Ishikawa (cell line): Measurements from ENCODE around the gene CRYAB.

Experiments used
- CEBPB ChIP-seq: IDR thresholded peaks from 2 replicates; pipeline ENCODE4 v1.6.1; 2012
- CREB1 ChIP-seq: IDR thresholded peaks from 2 replicates; pipeline ENCODE4 v1.6.1; 2012; ENCODE audit warnings: low read depth
- EGR1 ChIP-seq: IDR thresholded peaks from 2 replicates; pipeline ENCODE4 v1.6.1; 2012
- EP300 ChIP-seq: IDR thresholded peaks from 2 replicates; pipeline ENCODE4 v1.6.1; 2012; ENCODE audit warnings: borderline replicate concordance
- FOXM1 ChIP-seq: IDR thresholded peaks from 2 replicates; pipeline ENCODE4 v1.6.1; 2012; ENCODE audit warnings: low read depth, borderline replicate concordance
- MAX ChIP-seq: IDR thresholded peaks from 2 replicates; pipeline ENCODE4 v1.6.1; 2012
- NFIC ChIP-seq: IDR thresholded peaks from 2 replicates; pipeline ENCODE4 v1.6.1; 2012
- RAD21 ChIP-seq: IDR thresholded peaks from 2 replicates; pipeline ENCODE4 v1.6.1; 2012; ENCODE audit warnings: low read depth
- REST ChIP-seq: IDR thresholded peaks from 2 replicates; pipeline ENCODE4 v1.6.1; 2012; ENCODE audit warnings: low read depth, mild to moderate bottlenecking
- TAF1 ChIP-seq: IDR thresholded peaks from 2 replicates; pipeline ENCODE4 v1.6.1; 2012; ENCODE audit warnings: low read depth, mild to moderate bottlenecking
- TCF12 ChIP-seq: IDR thresholded peaks from 2 replicates; pipeline ENCODE4 v1.6.1; 2012; ENCODE audit warnings: low read depth
- TEAD4 ChIP-seq: IDR thresholded peaks from 2 replicates; pipeline ENCODE4 v1.6.1; 2012
- USF1 ChIP-seq: IDR thresholded peaks from 2 replicates; pipeline ENCODE4 v1.6.1; 2012
- YY1 ChIP-seq: IDR thresholded peaks from 2 replicates; pipeline ENCODE4 v1.6.1; 2012; ENCODE audit warnings: low read depth
- ZBTB7A ChIP-seq: IDR thresholded peaks from 2 replicates; pipeline ENCODE4 v1.6.1; 2012; ENCODE audit warnings: low read depth

Gene CRYAB

GRCh38 chr11:111932611-111932950, 21.0 kb upstream of the CRYAB start:
- no peak for TF ChIP-seq RAD21
- TF ChIP-seq ZBTB7A, result no peak
- no peak for TF ChIP-seq REST
- no peak for TF ChIP-seq CREB1
- no peak for TF ChIP-seq TCF12
- TF ChIP-seq YY1, result no peak
- no peak for TF ChIP-seq EP300
- TF ChIP-seq NFIC, result no peak
- no peak for TF ChIP-seq USF1
- no peak for TF ChIP-seq CEBPB
- TF ChIP-seq MAX, result no peak
- TF ChIP-seq FOXM1, result no peak
- TF ChIP-seq TAF1, result no peak
- TF ChIP-seq EGR1, result no peak

GRCh38 chr11:111930472-111930871, 18.9 kb upstream of the CRYAB start:
- TF ChIP-seq ZBTB7A, result no peak
- TF ChIP-seq TCF12, result no peak
- no peak for TF ChIP-seq EGR1
- no peak for TF ChIP-seq TEAD4
- TF ChIP-seq MAX, result no peak
- no peak for TF ChIP-seq RAD21
- TF ChIP-seq FOXM1, result no peak
- no peak for TF ChIP-seq CREB1
- no peak for TF ChIP-seq EP300
- no peak for TF ChIP-seq CEBPB
- no peak for TF ChIP-seq USF1
- no peak for TF ChIP-seq YY1
- no peak for TF ChIP-seq REST
- TF ChIP-seq TAF1, result no peak
- no peak for TF ChIP-seq NFIC

GRCh38 chr11:111926505-111927391, 15.2 kb upstream of the CRYAB start:
- TF ChIP-seq FOXM1 (no peak), MAX (peak; percentile 48; the same call in 1 of the 2 replicates), EGR1 (peak; percentile 41; the same call in 1 of the 2 replicates)

GRCh38 chr11:111925953-111926352, 14.4 kb upstream of the CRYAB start:
- TF ChIP-seq EGR1, result no peak
- TF ChIP-seq EP300, result no peak
- TF ChIP-seq ZBTB7A, result no peak
- TF ChIP-seq REST, result no peak
- TF ChIP-seq TCF12, result no peak
- no peak for TF ChIP-seq RAD21
- no peak for TF ChIP-seq TAF1
- TF ChIP-seq FOXM1, result no peak
